Measurements from ENCODE around the gene TARBP2.

DNA sequence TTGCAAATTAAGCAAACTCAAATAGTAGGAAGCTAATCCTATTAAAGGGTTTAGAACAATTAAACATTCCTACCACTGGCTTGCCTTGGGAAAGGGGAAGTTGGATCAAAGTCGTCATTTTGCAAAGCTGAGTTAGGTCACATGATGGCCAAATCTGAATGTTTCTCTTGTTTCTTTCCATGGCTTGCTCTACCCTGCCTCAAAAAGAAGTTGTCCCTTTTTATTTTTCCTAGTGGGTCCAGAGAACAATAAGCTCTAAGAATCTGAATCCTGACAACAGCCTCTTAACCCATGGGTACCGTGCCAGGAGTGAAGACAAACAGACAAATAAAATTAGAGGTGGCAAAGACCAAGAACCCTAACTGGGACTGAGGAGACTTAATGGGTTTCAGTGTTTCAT is 32.4 kb downstream of the TARBP2 start:
- TF ChIP-seq, protein P1, sequence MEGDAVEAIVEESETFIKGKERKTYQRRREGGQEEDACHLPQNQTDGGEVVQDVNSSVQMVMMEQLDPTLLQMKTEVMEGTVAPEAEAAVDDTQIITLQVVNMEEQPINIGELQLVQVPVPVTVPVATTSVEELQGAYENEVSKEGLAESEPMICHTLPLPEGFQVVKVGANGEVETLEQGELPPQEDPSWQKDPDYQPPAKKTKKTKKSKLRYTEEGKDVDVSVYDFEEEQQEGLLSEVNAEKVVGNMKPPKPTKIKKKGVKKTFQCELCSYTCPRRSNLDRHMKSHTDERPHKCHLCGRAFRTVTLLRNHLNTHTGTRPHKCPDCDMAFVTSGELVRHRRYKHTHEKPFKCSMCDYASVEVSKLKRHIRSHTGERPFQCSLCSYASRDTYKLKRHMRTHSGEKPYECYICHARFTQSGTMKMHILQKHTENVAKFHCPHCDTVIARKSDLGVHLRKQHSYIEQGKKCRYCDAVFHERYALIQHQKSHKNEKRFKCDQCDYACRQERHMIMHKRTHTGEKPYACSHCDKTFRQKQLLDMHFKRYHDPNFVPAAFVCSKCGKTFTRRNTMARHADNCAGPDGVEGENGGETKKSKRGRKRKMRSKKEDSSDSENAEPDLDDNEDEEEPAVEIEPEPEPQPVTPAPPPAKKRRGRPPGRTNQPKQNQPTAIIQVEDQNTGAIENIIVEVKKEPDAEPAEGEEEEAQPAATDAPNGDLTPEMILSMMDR (conservative IDR thresholded peaks at IDR 0.05; ENCODE audit: low read length), result no peak
- no peak for TF ChIP-seq EZH2phosphoT487 (IDR thresholded peaks at IDR 0.05; ENCODE audit: borderline replicate concordance, low read depth, low read length)
